Activated CD4-positive, alpha-beta T cell treated with anti-CD3 and anti-CD28 coated beads for 36 hours (primary cell): ENCODE results near the gene CASKIN1. TPM values are rescaled to one million over a fixed set of nuclear protein-coding genes. Genes with fewer than 3 reads are reported as not detected.
"Not testable (repeated sequence)": the region's sequence is repeated elsewhere in the genome, so short reads cannot be mapped to it uniquely, and the experiment has no call there.

ENCODE experiments used
- ATAC-seq: fragments of 200-7000 bp; cut with Tn5 transposase; one replicate; pipeline ENCODE4 v1.10.0; 2021; ENCODE audit warnings: mild to moderate bottlenecking, moderate library complexity
- CTCF ChIA-PET: fragments of 350-600 bp; sonication (Branson Sonifier 250); formaldehyde crosslinking; loops from one replicate; lab custom pipeline; 2021; ENCODE audit warnings: antibody characterized with exemption; lab: Charles Lee
- POLR2A ChIA-PET: fragments of 350-600 bp; sonication (Branson Sonifier 250); formaldehyde crosslinking; loops from one replicate; lab custom pipeline; 2021; ENCODE audit warnings: antibody characterized with exemption, inconsistent platforms; lab: Charles Lee
- DNase-seq: peaks from one replicate; pipeline ENCODE4 v3.0.0-alpha.2; 2020
- H3K27ac Mint-ChIP-seq: one replicate; pipeline ENCODE4 v1.8.0; 2021; ENCODE audit warnings: mixed read lengths
- H3K27me3 Mint-ChIP-seq: one replicate; pipeline ENCODE4 v1.8.0; 2021; ENCODE audit warnings: mixed read lengths
- H3K36me3 Mint-ChIP-seq: one replicate; pipeline ENCODE4 v1.8.0; 2021; ENCODE audit warnings: low read depth, mixed read lengths
- H3K4me1 Mint-ChIP-seq: one replicate; pipeline ENCODE4 v1.8.0; 2021; ENCODE audit warnings: mixed read lengths
- H3K4me3 Mint-ChIP-seq: one replicate; pipeline ENCODE4 v1.8.0; 2021; ENCODE audit warnings: mild to moderate bottlenecking, moderate library complexity, mixed read lengths
- H3K9me3 Mint-ChIP-seq: one replicate; pipeline ENCODE4 v1.8.0; 2021; ENCODE audit warnings: low read depth, mixed read lengths
- intact Hi-C, 2 experiments: fragments of 100-400 bp; cut with DNase I in 1 of 2; cut with micrococcal nuclease in 1 of 2; formaldehyde crosslinking; loops; one replicate each; pipeline versions ENCODE4 v1.14.2 to v1.15.1; 2022 to 2024; cut with DNase I, micrococcal nuclease
- total RNA-seq, 2 experiments: library from RNA; stranded (reverse); gene quantifications; one replicate each; pipeline ENCODE4 v1.2.3, GENCODE V29; 2021

Gene CASKIN1
- total RNA-seq, 2 experiments from 2014 or later = 0.98 to 1.3 TPM

DNA sequence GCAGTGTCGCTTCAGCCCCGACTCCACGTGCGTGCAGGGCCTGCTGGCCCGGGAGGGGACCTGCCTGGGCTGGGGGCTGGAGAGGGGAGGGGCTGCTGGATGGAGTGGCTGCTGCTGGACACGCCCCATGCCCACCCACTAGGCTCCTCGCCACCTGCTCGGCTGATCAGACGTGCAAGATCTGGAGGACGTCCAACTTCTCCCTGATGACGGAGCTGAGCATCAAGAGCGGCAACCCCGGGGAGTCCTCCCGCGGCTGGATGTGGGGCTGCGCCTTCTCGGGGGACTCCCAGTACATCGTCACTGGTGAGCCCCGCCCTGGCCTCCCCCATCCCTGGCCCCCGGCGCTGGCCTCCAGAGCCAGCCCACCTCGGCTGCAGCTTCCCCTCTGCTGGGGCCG is 11.9 kb upstream of the CASKIN1 start:
- ATAC-seq = no peak
- H3K4me3 Mint-ChIP-seq = peak overlapping the region; percentile 8
- H3K36me3 Mint-ChIP-seq = peaks cover 33% of the 10 kb centered on the region
- peaks cover 25% of the 10 kb centered on the region for H3K4me1 Mint-ChIP-seq
- DNase-seq = no peak
- intact Hi-C loops = loop anchor here (5.0 to 10.0 kb wide), 5 partner anchors 51 to 594 kb away; partner anchors contain the start of genes CRAMP1 (in 1 of the 2), IFT140 (in 1 of the 2), NTN3 (in 1 of the 2) and RNPS1 (in 1 of the 2)
- no peaks in the 10 kb centered on the region for H3K27me3 Mint-ChIP-seq
- H3K9me3 Mint-ChIP-seq = no peaks in the 10 kb centered on the region
- ChIA-PET POLR2A (no interaction called here), CTCF (no interaction called here)
- H3K27ac Mint-ChIP-seq = no peak overlapping the region

DNA sequence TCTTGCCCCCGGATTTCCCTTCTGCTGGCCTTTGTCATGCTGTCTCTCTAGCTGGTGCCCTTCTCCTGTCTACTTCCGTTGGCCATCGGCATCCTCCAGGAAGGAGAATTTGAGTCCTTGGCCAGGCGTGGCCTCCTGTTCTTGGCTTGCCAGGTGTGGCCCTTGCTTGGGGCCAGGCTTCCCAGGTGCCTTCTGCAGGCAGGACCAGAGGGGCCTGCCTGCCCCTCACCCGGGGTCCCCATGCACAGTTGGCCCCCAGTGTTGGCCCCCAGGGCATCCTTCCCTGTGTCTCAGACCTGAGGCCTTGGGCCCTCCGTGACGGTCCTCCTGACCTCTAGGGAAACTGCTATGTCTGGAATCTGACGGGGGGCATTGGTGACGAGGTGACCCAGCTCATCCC is 11.5 kb upstream of the CASKIN1 start:
- Mint-ChIP-seq H3K4me1 (peaks cover 20% of the 10 kb centered on the region), H3K36me3 (peaks cover 30% of the 10 kb centered on the region), H3K4me3 (peak overlapping the region; percentile 83), H3K9me3 (no peaks in the 10 kb centered on the region), H3K27ac (peak overlapping the region; percentile 78), H3K27me3 (no peaks in the 10 kb centered on the region)
- ATAC-seq = no peak
- POLR2A ChIA-PET = no interaction called here
- intact Hi-C loops = loop anchor here (5.0 to 10.0 kb wide), 5 partner anchors 51 to 593 kb away; partner anchors contain the start of genes CRAMP1 (in 1 of the 2), IFT140 (in 1 of the 2), NTN3 (in 1 of the 2) and RNPS1 (in 1 of the 2)
- DNase-seq = no peak
- CTCF ChIA-PET = no interaction called here

DNA sequence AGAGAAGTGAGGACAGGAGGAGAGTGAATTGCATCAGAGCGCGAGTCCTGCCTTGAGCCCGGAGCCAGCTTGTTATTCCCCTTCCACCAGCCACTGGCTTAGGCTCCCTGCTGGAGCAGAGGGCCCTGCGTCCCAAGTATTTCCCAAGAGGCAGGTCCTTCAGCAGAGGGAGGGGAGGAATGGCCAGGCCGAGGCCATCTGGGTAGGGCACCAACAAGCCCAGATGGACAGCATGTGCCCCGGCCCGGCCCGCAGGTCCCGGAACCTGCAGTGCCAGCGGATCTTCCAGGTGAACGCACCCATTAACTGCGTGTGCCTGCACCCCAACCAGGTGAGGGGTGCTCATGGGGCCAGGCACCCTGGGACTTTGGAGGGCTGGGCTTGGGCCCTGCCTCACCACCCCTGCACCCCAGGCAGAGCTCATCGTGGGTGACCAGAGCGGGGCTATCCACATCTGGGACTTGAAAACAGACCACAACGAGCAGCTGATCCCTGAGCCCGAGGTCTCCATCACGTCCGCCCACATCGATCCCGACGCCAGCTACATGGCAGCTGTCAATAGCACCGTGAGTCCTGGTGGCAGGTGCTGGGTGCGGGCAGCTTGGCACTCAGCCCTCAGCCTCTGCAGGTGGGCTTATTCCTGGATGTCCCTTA is 10.5 kb upstream of the CASKIN1 start:
- Mint-ChIP-seq H3K9me3 (no peaks in the 10 kb centered on the region), H3K4me3 (peak overlapping the region; percentile 83), H3K27me3 (no peaks in the 10 kb centered on the region), H3K4me1 (peaks cover 16% of the 10 kb centered on the region), H3K27ac (peak overlapping the region; percentile 84), H3K36me3 (peaks cover 23% of the 10 kb centered on the region)
- POLR2A ChIA-PET = interaction anchor here (1.1 kb wide), 1 partner anchor 51 kb away, joined by 3 read pairs; the partner anchor contains the start of gene TRAF7
- intact Hi-C loops = loop anchor here (5.0 to 10.0 kb wide), 5 partner anchors 50 to 592 kb away; partner anchors contain the start of genes CRAMP1 (in 1 of the 2), IFT140 (in 1 of the 2), NTN3 (in 1 of the 2) and RNPS1 (in 1 of the 2)
- CTCF ChIA-PET = interaction anchor here (0.6 to 0.7 kb wide), 2 partner anchors 16 to 306 kb away, joined by 3 to 4 read pairs; no protein-coding TSS in a partner anchor
- no peak for ATAC-seq
- no peak for DNase-seq

DNA sequence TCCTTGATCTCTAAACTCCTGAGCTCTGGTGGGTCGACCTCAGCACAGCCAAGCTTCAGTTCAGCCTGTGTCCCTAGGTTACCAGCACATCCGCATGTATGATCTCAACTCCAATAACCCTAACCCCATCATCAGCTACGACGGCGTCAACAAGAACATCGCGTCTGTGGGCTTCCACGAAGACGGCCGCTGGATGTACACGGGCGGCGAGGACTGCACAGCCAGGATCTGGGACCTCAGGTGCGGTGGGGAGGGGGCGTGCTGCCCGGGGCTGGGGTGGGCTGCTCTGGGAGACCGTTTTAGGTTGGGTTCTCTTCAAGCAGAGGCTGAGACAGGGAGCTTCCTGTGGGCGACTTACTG is 10.0 kb upstream of the CASKIN1 start:
- intact Hi-C loops = loop anchor here (5.0 to 10.0 kb wide), 5 partner anchors 49 to 592 kb away; partner anchors contain the start of genes CRAMP1 (in 1 of the 2), IFT140 (in 1 of the 2), NTN3 (in 1 of the 2) and RNPS1 (in 1 of the 2)
- Mint-ChIP-seq H3K9me3 (no peaks in the 10 kb centered on the region), H3K36me3 (peaks cover 20% of the 10 kb centered on the region), H3K4me1 (peaks cover 16% of the 10 kb centered on the region), H3K27me3 (no peaks in the 10 kb centered on the region), H3K27ac (peak overlapping the region; percentile 84), H3K4me3 (peak overlapping the region; percentile 83)
- ChIA-PET POLR2A (interaction anchor here (1.1 kb wide), 1 partner anchor 51 kb away, joined by 3 read pairs; the partner anchor contains the start of gene TRAF7), CTCF (interaction anchor here (0.6 to 0.7 kb wide), 2 partner anchors 16 to 306 kb away, joined by 3 to 4 read pairs; no protein-coding TSS in a partner anchor)
- DNase-seq = no peak
- ATAC-seq = no peak

DNA sequence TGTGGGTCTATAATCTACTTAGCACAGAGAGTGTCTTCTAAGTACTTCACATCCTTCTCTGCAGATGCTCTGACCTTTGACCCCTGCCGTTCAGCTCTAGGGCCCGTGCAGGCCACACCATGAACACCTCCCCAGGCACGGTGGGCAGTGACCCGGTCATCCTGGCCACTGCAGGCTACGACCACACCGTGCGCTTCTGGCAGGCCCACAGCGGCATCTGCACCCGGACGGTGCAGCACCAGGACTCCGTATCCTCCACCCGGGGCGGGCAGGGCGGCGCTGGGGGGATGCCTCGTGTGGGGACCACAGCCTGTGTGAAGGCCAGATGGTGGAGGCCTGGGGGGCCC is 9.5 kb upstream of the CASKIN1 start:
- no peaks in the 10 kb centered on the region for H3K27me3 Mint-ChIP-seq
- peak overlapping the region; percentile 83 for H3K4me3 Mint-ChIP-seq
- POLR2A ChIA-PET = interaction anchor here (1.1 kb wide), 1 partner anchor 50 kb away, joined by 3 read pairs; the partner anchor contains the start of gene TRAF7
- peaks cover 16% of the 10 kb centered on the region for H3K4me1 Mint-ChIP-seq
- DNase-seq = no peak
- CTCF ChIA-PET = interaction anchor here (0.7 kb wide), 1 partner anchor 307 kb away, joined by 4 read pairs; no protein-coding TSS in a partner anchor
- no peaks in the 10 kb centered on the region for H3K9me3 Mint-ChIP-seq
- H3K36me3 Mint-ChIP-seq = peaks cover 20% of the 10 kb centered on the region
- intact Hi-C loops = loop anchor here (1.0 to 10.0 kb wide), 19 partner anchors 8 to 591 kb away; partner anchors contain the start of genes E4F1 (in 2 of the 2), RNPS1 (in 2 of the 2), TRAF7 (in 2 of the 2) and ABCA3 (in 1 of the 2)
- peak overlapping the region; percentile 84 for H3K27ac Mint-ChIP-seq
- ATAC-seq = peak; percentile 27

DNA sequence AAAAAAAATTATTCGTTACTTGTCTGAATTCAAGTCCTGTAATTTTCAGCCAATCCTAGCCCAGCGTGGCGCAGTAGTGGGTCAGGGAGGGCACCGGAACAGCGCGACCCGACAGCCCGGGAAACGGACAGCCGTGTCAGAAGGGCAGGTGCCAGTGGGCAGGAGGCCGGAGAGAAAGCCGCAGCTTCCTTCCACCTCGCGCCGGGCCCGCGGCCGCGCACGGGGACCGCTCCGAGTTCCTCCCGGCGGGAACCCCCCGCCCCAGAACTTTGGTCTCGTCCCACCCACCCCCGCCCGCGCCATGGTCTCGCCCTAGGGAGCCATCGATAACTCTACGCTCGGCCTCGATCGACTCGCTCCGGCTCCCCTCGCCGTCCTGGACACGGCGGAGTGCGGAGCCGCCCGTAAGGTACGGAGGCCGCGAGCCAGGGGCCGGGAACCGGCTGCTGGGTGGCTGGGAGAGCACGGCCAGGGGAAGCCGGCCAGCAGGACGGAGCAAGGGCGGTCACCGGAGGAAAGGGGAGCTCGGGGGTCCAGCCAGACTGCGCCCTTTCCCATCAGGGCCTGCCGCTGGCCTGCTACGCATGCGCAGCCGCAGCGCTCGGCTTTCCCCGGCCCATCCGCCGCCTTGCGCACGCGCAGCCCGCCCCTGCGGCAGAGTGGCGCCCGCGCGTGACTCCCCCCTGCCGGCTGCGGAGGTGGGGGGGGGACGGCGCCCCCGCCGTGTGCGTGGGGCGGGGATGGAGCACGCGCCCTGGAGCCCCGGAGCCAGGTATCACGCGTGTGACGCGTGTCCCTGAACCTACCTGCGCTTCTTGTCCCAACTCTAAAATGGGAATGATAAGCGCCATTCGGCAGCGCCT is 8.9 kb upstream of the CASKIN1 start, which contains the start of gene MLST8:
Gene MLST8 (plus strand): TSS at position 351 of the 863 bp plus-strand sequence. CDS start 632 bp downstream, outside the sequence.
- ATAC-seq (peak; percentile 84), DNase-seq (peak; percentile 92)
- Mint-ChIP-seq H3K27ac (peak within 1 kb of the TSS; percentile 84), H3K4me3 (peak within 1 kb of the TSS; percentile 83), H3K27me3 (no peaks in the 10 kb centered on the region), H3K4me1 (peaks cover 16% of the 10 kb centered on the region), H3K9me3 (no peaks in the 10 kb centered on the region), H3K36me3 (peaks cover 18% of the 10 kb centered on the region)
- ChIA-PET CTCF (no interaction called here), POLR2A (no interaction called here)
- intact Hi-C loops = loop anchor here (1.0 to 10.0 kb wide), 19 partner anchors 9 to 591 kb away; partner anchors contain the start of genes E4F1 (in 2 of the 2), RNPS1 (in 2 of the 2), TRAF7 (in 2 of the 2) and ABCA3 (in 1 of the 2)

DNA sequence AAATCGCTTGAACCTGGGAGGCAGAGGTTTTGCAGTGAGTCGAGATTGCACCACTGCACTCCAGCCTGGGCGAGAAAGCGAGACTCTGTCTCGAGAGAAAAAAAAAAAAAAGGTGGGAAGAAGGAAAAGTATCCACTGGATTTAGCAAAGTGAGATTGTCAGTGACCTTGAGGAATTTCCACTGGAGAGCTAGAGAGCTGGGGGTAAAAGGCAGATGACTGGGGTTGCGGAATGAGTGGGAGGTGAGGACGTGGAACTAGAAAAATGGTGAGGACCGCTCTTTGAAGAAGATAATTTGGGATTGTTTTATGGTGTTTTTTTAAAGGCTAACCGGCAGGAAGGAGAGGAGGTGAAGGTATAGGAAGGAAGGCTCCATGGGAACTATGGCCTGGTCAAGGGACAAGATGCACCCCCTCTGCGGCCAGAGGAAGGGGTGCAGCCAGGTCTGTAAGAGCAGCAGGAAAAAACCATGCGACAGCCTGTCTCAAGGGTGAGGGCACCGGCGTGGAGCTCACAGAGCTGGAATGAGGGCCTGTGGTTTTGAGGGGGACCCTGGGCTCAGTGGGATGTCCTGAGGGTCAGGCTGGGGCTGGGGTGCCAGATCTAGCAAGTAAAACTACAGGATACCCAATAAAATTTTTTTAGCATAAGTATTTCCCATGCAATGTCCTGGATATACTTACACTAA is 8.2 kb upstream of the CASKIN1 start:
- ChIA-PET CTCF (interaction anchor here (0.5 to 1.9 kb wide), 5 partner anchors 10 to 1571 kb away, joined by 3 to 9 read pairs (median 4); partner anchors contain the start of gene PGP), POLR2A (no interaction called here)
- Mint-ChIP-seq H3K4me1 (peaks cover 16% of the 10 kb centered on the region), H3K27ac (peak overlapping the region; percentile 63), H3K4me3 (peak overlapping the region; percentile 83), H3K9me3 (no peaks in the 10 kb centered on the region), H3K36me3 (peaks cover 17% of the 10 kb centered on the region), H3K27me3 (no peaks in the 10 kb centered on the region)
- no peak for DNase-seq
- intact Hi-C loops = loop anchor here (1.0 to 10.0 kb wide), 19 partner anchors 10 to 590 kb away; partner anchors contain the start of genes E4F1 (in 2 of the 2), RNPS1 (in 2 of the 2), TRAF7 (in 2 of the 2) and ABCA3 (in 1 of the 2)
- ATAC-seq = no peak

DNA sequence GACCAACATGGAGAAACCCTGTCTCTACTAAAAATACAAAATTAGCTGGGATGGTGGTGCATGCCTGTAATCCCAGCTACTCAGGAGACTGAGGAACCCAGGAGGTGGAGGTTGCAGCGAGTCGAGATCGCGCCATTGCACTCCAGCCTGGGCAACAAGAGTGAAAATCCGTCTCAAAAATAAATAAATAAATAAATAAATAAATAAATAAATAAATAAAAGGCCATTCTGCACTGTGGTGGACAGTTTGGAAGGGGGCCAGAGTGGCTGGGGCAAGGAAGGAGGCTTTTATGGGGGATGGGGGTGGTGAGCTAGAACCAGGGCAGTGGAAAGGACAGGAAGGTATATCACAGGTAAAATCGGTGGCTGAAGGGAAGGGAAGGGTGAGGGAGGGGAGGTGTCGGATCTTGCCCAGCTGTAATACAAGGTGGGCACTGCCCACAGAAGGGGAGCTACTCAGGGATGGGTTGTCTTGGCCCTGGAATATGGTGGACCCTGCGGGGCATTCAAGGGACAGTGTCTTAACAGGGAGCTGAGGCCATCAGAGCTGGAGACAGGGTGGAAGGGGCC is 6.8 kb upstream of the CASKIN1 start:
- ATAC-seq, H3K27ac Mint-ChIP-seq, POLR2A ChIA-PET, H3K9me3 Mint-ChIP-seq, DNase-seq, H3K27me3 Mint-ChIP-seq: not testable (repeated sequence)
- H3K36me3 Mint-ChIP-seq = peaks cover 17% of the 10 kb centered on the region
- H3K4me3 Mint-ChIP-seq = peak overlapping the region; percentile 83
- CTCF ChIA-PET = interaction anchor here (0.7 to 1.9 kb wide), 3 partner anchors 8 to 182 kb away, joined by 3 to 9 read pairs (median 5); partner anchors contain the start of gene PGP
- peaks cover 16% of the 10 kb centered on the region for H3K4me1 Mint-ChIP-seq
- intact Hi-C loops = loop anchor here in 1 of 2 experiments (10.0 kb wide), 1 partner anchor 588 kb away; the partner anchor contains the start of genes CRAMP1 and IFT140

DNA sequence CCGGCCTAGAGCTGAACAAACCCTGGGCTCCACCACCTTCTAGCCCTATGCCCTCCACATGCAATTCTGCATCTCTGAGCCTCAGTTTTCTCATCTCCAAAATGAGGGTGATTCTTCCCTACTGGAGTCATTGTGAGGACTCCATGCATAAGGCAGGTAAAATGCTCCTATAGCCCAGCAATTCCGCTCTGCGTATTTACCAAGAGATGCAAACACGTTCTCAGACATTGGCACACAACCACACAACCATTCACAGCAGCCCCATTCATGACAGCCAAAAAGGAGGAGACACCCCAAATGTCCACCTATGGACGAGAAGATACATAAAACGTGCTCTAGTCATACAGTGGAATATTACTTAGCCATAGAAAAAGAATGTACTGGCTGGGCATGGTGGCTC is 3.9 kb upstream of the CASKIN1 start:
- DNase-seq (no peak), ATAC-seq (no peak)
- Mint-ChIP-seq H3K4me1 (peaks cover 5% of the 10 kb centered on the region), H3K27ac (no peak overlapping the region), H3K27me3 (peaks cover 16% of the 10 kb centered on the region), H3K4me3 (no peak overlapping the region), H3K9me3 (no peaks in the 10 kb centered on the region), H3K36me3 (no peaks in the 10 kb centered on the region)
- intact Hi-C loops = loop anchor here in 1 of 2 experiments (10.0 kb wide), 1 partner anchor 586 kb away; the partner anchor contains the start of genes CRAMP1 and IFT140
- ChIA-PET POLR2A (no interaction called here), CTCF (no interaction called here)
